ENCODE results near the gene FCF1.

The FCF1 gene

DNA sequence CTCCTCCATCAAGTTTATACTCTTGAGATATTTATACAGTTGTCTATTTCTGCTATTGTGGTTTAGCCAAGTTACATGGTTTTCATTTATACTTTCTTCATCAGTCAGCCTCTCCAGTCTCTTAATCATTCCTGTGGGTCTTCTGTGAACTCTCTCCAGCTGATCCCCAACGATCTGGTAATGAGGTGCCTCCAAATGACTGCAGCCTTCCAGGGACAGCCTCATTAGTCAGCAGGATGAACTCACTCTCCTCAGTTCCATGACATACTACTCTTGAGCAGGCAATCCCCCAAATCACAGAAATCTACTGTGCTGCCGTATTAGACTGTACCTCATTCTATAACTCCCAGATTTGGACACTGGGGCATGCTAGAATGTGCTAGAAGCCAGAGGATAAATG is 15.4 kb upstream of the FCF1 start:
- no peak overlapping the region for H3K27ac ChIP-seq
- no peak overlapping the region for H3K4me3 ChIP-seq

DNA sequence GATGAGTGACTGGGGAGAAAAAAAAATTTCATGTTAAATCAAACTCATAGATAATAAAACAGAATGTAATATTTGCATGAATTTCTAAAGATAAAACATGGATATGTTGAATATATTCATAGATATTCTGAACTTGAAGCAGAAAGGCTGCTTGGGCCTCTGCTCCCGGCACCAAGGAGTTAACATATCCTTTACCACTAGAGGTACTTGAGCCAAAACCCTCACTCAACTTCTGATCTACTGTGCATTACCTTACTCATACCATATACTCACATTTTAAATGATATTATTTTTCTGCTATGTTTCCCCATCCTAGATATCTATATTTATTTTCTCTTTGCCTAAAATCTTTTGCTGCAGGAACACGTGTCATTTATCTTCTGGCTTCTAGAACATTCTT is 15.0 kb upstream of the FCF1 start:
- H3K27ac ChIP-seq = no peak overlapping the region
- no peak overlapping the region for H3K4me3 ChIP-seq

DNA sequence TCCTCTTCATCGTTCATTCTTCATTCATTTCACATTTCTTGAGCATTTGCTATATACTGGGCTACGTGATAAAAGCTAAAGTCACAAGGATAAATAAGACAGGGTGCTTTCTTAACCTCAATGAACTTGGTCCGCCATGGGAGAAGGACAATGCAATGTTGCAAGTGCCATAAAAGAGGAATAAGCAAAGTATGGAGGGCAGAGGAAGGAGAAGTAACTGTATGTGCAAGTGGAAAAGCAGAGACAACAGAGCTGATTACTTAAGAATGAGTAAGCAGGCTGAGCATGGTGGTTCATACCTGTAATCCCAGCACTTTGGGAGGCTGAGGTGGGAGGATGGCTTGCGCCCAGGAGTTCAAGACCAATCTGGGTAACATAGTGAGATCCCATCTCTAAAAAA is 14.5 kb upstream of the FCF1 start:
- no peak overlapping the region for H3K27ac ChIP-seq
- no peak overlapping the region for H3K4me3 ChIP-seq

DNA sequence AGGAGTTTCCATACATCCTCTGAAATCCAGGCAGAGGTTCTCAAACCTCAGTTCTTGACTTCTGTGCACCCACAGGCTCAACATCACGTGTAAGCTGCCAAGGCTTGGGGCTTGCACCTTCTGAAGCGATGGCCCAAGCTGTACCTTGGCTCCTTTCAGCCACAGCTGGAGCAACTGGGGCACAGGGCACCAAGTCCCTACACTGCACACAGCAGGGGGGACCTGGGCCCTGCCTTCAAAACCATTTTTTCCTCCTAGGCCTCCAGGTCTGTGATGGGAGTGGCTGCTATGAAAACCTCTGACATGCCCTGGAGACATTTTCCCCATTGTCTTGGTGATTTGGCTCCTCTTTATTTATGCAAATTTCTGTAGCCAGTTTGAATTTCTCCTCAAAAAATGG is 10.7 kb upstream of the FCF1 start:
- Histone ChIP-seq H3K4me3 (no peak overlapping the region), H3K27ac (no peak overlapping the region)

DNA sequence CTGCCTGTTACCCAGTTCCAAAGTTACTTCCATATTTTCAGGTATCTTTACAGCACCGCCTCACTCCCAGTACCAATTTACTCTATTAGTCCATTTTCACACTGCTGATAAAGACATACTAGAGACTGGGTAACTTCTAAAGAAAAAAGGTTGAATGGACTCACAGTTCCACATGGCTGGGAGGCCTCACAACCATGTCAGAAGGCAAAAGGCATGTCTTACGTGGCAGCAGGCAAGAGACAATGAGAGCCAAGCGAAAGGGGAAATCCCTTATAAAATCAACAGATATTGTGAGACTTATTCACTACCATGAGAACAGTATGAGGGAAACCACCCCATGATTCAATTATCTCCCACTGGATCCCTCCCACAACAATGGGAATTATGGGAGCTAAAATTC is 9.9 kb upstream of the FCF1 start:
- no peak overlapping the region for H3K27ac ChIP-seq

DNA sequence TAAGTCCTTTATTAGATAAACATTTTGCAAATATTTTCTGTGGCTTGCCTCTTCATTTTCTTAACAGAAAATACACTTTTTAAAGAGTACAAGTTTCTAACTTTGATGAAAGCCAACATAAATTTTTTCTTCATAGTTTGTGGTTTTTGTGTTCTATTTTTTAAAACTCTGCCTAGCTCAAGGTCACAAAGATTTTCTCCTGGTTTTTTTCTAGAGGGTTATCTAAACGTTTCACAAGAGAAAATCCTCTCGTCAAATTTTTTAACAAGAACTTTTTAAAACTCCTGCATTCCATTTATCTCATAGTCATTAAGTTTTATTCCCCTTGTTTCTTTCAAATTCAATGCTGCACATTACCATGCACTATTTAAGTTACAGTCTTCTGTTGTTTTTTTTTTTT is 8.3 kb upstream of the FCF1 start:
- no peak overlapping the region for H3K4me3 ChIP-seq

More for the DNA sequence above, 9.9 kb upstream of the FCF1 start:
- no peak overlapping the region for H3K4me3 ChIP-seq

DNA sequence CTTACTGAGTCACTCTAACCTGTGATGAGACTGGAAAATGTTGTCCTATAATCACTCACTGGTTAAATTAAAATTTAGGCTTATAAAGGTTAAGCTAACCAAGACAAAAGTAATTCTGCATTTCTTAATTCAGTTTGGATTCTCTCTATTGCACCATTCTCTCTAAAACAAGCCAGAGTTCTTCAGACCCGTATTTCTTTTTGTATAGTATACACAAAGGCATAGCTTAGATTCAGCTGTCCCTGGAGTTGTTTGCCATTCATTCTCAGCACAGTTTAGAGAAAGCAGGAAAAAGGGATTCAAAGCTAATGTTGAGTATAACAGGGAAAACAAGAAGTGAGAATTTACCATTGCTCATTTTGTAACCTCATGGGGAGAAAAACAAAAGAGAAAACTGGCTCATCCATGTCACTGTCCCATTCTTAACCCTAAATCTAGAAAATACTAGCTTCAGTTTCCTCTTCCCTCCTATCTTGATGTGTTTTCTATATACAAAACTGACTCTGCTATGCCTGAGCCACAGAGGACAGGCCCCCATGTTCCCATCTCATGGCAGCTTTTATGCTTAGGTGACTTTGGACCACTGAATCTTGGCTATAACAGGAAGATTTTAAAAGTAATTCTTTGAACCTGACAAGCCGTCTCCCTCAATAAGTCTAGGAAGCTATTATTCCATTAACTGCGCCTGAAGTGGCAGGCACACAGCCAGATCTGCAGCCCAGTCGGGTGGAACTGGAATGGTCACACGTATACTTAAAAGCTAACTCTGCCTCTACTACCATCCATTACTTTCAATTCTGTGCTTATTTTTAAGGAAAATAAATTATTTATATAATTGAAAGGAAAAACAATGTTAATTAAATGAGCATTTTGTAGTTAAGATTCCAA is 7.1 kb upstream of the FCF1 start:
- Histone ChIP-seq H3K27ac (no peak overlapping the region), H3K4me3 (no peak overlapping the region)

More for the DNA sequence above, 8.3 kb upstream of the FCF1 start:
- no peak overlapping the region for H3K27ac ChIP-seq

DNA sequence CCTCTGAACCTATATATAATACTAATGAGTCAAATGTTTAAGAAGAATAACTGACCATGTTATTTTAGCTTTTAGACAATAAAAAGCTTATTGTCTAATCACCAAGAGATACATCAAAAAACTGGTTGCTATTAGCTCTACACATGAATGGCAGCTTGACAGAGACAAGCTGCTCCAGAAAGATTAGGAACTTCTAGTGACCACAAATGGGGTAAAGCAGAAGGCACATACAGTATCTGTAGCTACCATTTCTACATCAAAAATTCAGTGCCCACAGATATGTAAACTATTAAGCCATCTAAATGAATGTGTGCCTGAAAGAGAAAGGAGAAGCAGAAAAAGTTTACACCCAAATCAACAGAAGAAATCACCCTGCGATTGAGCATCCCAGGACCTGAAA is 2.5 kb upstream of the FCF1 start:
- H3K4me3 ChIP-seq = no peak overlapping the region
- no peak overlapping the region for H3K27ac ChIP-seq

DNA sequence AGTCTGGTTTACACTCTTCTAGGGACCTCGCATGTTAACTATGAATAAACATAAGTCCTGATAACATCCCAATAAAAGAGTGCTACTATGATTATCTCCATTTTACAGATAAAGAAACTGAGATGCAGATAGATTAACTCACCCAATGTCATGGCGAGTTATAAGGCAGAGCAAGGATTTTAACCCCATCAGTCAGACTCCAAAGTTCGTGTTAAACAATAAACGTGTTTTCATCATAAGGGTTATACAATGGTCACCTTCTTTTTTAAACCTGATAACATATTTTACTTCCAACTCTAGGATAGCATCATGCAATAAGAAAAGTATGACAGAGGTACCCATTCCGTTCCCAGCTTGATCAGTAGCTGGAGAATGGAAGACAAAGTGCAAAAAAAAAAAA is 1.3 kb upstream of the FCF1 start:
- Histone ChIP-seq H3K27ac (no peak overlapping the region), H3K4me3 (peak overlapping the region in 2 of 7 experiments; percentile 74 to 94)

DNA sequence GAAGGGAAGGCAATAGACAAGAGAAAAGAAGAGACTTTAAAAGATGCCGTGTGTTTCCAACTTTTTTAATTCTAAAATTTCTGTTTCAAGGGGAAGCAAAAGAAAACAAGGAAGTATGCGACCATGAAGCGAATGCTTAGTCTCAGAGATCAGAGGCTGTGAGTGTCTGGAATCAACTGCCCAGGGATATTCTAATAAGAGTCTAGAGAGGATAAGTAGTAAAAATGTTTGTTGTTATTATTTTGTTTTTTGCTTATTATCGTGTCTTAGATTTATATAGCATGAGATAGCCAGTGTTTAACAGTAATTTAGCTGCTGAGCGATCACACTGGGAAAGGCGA is 421 bp downstream of the FCF1 start:
- peak overlapping the region; percentile 61 to 98 (median 83) for H3K4me3 ChIP-seq
- peak overlapping the region in 19 of 21 experiments; percentile 65 to 95 (median 90) for H3K27ac ChIP-seq

DNA sequence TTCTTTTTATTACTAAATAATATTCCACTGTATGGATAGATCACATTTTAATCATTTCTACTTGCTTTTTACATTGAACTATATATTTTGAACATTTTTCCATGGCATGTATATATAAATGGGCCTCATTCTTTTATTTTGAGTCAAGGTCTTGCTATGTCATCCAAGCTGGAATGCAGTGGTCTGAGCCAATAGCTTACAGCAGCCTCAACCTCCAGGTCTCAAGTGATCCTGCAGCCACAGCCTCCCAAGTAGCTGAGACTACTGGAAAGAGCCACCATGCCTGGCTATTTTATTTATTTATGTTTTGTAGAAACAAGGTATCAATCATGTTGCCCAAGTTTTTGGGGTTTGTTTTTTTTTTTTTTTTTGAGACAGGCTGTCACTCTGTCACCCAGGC is 7.6 kb downstream of the FCF1 start:
- Histone ChIP-seq H3K4me3 (no peak overlapping the region), H3K27ac (no peak overlapping the region)

DNA sequence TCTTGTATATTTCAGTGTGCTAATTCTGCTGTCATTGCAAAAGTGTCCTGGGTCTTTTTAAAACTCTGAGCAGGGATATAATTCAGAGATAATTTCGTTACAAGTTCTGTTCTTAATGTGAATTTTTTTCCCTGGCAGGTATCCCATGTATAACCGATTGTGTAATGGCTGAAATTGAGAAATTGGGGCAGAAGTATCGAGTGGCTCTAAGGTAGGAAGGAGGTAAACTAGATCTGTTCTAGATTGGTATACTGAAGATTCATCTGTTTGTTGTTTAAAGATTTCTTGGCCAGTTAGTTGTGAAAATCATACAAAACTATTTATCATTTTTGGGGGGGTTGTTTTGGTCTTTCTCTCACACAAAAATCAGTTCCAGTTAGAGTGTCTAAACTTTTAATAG is 10.2 kb downstream of the FCF1 start:
- Histone ChIP-seq H3K27ac (no peak overlapping the region), H3K4me3 (no peak overlapping the region)

DNA sequence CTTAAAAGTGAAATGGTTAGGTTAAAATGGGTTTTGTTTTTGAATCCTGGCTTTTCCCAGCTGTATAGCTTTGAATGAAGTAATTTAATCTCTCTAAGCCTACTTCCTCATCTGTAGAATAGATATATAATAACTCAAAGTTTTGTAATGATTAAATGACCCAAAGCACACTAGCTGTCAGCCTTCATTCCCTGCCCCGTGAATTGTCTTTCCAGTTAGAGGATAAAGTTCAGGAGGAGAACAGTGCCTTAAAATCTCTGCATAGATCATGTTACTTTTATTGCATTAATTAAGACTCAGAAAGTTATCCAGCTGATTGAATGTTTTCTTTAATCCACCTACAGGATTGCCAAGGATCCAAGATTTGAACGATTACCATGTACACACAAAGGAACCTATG is 19.4 kb downstream of the FCF1 start:
- no peak overlapping the region for H3K27ac ChIP-seq
- no peak overlapping the region for H3K4me3 ChIP-seq

DNA sequence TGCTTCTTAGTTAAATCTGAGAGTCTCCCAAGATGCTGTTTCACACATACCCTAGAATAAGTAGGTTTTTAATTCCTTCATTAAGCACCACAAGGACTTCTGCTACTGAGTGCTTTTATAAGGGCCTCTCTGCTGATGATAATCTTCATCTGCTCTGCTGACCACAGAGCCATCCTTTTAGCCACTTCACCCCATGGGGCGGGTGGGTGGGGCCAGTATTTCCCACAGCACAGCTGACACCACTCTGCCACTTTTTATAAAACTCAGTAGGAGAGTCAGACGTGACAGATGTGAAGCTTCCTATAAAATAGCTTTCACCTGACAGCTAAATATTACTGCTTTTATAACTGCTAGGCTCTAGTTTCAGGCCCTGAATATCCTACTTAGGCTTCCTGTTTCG is 20.3 kb downstream of the FCF1 start:
- Histone ChIP-seq H3K27ac (no peak overlapping the region), H3K4me3 (no peak overlapping the region)

DNA sequence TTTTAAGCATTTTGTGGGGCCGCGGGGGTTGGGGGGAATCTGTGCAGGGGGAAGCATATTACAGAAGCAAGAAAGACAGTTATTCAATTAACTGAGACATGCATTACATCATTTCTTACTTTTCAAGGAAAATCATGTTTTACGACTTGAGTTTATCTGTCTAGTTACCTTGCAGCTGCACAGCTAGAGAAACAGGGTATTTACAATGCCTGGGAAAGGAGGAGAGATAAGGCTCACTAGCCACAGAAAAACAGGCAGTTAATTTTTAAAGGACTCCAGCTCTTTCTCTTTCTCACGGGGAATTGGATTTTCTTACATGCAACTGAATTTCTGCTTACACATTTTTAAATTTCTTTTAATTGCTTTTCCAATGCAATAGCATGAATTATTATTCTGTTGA is 22.2 kb downstream of the FCF1 start:
- H3K4me3 ChIP-seq = no peak overlapping the region
- H3K27ac ChIP-seq = no peak overlapping the region

DNA sequence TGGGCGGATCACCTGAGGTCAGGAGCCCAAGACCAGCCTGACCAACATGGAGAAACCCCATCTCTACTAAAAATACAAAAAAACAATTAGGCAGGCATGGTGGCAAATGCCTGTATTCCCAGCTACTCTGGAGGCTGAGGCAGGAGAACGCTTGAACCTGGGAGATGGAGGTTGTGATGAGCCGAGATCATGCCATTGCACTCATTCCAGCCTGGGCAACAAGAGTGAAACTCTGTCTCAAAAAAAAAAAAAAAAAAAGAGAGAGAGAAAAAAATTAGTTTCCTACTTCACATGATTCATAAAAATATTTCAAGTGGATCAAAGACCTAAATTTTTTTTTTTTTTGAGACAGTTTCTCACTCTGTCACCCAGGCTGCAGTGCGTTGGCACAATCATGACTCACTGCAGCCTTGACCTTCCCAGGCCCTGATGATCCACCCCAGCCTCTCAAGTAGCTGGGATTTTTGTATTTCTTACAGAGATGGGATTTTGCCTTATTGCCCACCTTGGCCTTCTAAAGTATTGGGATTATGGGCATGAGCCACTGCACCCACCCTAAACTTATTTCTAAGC is 24.9 kb downstream of the FCF1 start:
- no peak overlapping the region for H3K4me3 ChIP-seq
- H3K27ac ChIP-seq = no peak overlapping the region

DNA sequence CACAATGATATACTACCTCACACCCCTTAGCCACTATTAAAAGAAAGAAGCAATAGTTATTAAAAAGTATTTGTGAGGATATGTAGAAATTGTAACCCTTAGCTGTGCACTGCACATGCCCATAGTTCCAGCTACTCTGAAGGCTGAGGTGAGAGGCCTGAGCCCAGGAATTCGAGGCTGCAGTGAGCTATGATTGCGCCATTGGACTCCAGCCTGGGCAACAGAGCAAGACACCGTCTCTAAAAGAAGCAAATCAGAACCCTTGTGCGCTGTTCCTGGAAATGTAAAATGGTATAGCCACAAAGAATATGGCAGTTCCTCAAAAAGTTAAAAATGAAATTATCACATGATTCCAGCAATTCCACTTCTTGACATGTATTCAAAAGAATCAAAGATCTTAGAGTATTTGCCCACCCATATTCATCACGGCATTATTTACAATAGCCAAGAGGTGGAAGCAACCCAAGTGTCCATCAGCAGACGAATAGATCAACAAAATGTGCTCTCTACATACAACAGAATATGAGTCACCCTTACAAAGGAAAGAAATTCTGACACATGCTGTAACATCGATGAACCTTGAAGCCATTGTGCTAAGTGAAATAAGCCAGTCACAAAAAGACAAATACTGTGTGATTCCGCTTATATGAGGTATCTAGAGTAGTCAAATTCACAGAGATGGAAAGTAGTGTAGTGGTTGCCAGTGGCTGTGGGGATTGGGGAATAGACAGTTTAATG is 26.5 kb downstream of the FCF1 start:
- Histone ChIP-seq H3K27ac (no peak overlapping the region), H3K4me3 (no peak overlapping the region)

DNA sequence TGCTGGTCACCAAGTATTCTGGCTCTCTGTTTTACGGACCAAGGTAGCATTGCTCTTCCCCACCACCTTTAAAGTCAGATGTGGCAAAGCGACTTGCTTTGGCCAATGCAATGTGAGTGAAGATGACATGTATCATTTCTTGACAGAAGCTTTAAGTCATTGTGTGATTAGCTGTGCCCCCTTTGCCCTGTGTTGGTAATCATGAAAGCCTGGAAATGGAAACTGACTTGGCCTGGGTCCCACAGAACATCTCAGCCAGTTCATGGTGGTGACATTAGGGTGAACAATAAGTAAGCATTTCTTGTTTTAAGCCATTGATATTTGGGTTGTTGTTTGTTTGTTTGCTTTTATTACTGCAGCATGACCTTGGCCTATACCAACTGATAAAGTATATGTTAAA is 34.3 kb downstream of the FCF1 start:
- Histone ChIP-seq H3K27ac (no peak overlapping the region), H3K4me3 (no peak overlapping the region)

DNA sequence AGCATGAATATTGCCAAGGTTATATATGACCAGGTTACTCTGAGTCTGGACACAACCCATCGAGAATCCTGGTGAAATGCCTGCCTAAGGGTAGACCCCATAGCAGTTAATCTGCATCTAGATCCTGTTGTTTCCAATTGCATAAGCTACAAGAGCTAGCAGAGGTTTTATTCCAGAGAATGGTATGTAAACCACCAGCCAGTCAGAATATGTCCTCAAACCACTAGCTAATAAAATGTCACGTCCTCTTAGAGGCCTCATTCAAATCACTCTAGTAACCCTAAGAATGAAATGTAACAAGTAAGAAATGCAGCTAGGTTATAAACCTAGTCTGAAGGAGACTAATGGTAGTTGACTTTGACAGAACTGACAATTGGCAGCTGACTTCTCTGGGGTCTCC is 41.2 kb downstream of the FCF1 start:
- Histone ChIP-seq H3K4me3 (no peak overlapping the region), H3K27ac (no peak overlapping the region)

DNA sequence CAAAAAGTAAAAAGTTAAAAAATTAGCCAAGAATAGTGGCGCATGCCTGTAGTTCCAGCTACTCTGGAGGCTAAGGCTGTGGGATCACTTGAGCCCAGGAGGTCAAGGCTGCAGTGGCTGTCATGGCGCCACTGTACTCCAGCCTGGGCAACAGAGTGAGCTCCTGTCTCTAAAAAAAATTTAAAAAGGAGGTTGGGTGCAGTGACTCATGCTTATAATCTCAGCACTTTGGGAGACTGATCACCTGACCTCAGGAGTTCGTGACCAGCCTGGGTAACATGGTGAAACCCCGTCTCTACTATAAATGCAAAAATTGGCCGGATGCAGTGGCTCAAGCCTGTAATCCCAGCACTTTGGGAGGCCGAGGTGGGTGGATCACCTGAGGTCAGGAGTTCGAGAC is 42.0 kb downstream of the FCF1 start:
- no peak overlapping the region for H3K27ac ChIP-seq

DNA sequence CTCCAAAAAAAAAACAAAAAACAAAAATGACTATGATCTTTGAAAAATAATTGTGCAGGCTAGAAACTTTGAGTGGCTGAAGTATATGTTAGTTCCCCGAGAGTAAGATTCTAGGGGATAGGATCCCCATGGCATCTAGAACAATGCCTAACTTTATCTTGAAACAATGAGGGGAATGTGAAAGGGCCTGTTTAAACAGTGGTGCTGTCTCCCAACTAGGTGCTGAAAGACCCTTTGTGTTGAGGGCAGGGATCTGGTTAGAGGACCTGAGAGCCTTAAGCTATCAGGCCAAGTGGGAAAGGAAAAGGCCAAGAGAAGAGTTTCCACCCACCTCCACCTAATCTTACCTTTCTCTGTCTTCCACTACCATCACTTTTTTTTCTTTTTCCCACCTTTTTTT is 43.4 kb downstream of the FCF1 start:
- Histone ChIP-seq H3K27ac (no peak overlapping the region), H3K4me3 (no peak overlapping the region)

More for the DNA sequence above, 42.0 kb downstream of the FCF1 start:
- no peak overlapping the region for H3K4me3 ChIP-seq
